GM12878 (cell line): ENCODE data around the gene TAX1BP1. TPM values are rescaled to one million over a fixed set of nuclear protein-coding genes. Genes with fewer than 3 reads are reported as not detected.

Source experiments
- ATAC-seq: fragments of 200-7000 bp; cut with Tn5 transposase; 3 replicates; pipeline ENCODE4 v1.9.1; 2020; ENCODE audit warnings: mild to moderate bottlenecking, moderate library complexity
- BruUV-seq: library from RNA; stranded (reverse); fragments of 400-500 nt; replicated peaks from 2 replicates; lab custom pipeline; 2021; lab: Mats Ljungman, UMichigan
- CTCF ChIA-PET: fragments of 300-600 bp; sonication (Branson Sonifier 250); formaldehyde crosslinking; extraction: SDS; loops from one replicate; lab custom pipeline; 2021; ENCODE audit warnings: inconsistent platforms; lab: Yijun Ruan, JAX
- POLR2A ChIA-PET: fragments of 350-600 bp; formaldehyde crosslinking; extraction: SDS; loops from one replicate; lab custom pipeline; 2021; ENCODE audit warnings: inconsistent platforms; lab: Charles Lee
- RAD21 ChIA-PET: fragments of 300-600 bp; sonication (Branson Sonifier 250); formaldehyde crosslinking; loops from one replicate; lab custom pipeline; 2023; ENCODE audit warnings: antibody characterized with exemption; ENCODE audit not compliant: unreplicated experiment; lab: Charles Lee
- SMC1A ChIA-PET: fragments of 300-600 bp; sonication (Branson Sonifier 250); formaldehyde crosslinking; loops from one replicate; lab custom pipeline; 2023; ENCODE audit not compliant: unreplicated experiment, uncharacterized antibody; lab: Charles Lee
- DNase-seq: peaks from one replicate; pipeline ENCODE4 v3.0.0-alpha.2; 2011; ENCODE audit warnings: low read depth, low spot score
- FAIRE-seq: peaks from 3 replicates; lab custom pipeline; 2011; peaks lifted over from hg19 to GRCh38; lab: Jason Lieb, UNC
- H2AFZ ChIP-seq: 2 replicates; pipeline ENCODE4 v1.6.0; 2011; ENCODE audit warnings: low read depth, low read length, control low read depth; ENCODE audit not compliant: control insufficient read depth
- H3K27ac ChIP-seq: 2 replicates; pipeline ENCODE4 v1.5.1; 2011; ENCODE audit warnings: control low read depth; ENCODE audit not compliant: control insufficient read depth, insufficient read depth
- H3K27me3 ChIP-seq, 2 experiments: replicated peaks in 1 of 2; 2 replicates each; pipeline versions ENCODE4 v1.6.0 to v1.6.1; 2011; ENCODE audit warnings: low read length in 1 of 2; ENCODE audit not compliant: control insufficient read depth in 2 of 2, insufficient read depth in 2 of 2
- H3K36me3 ChIP-seq, 2 experiments: 2 replicates each; pipeline ENCODE4 v1.5.1; 2011; ENCODE audit warnings: low read length in 1 of 2; ENCODE audit not compliant: control insufficient read depth in 2 of 2, insufficient read depth in 2 of 2
- H3K4me1 ChIP-seq: 2 replicates; pipeline ENCODE4 v1.6.1; 2011; ENCODE audit warnings: mild to moderate bottlenecking, low read length, moderate library complexity, mixed read lengths; ENCODE audit not compliant: control insufficient read depth, insufficient read depth
- H3K4me2 ChIP-seq: 2 replicates; pipeline ENCODE4 v1.6.0; 2011; ENCODE audit warnings: control low read depth; ENCODE audit not compliant: control insufficient read depth, insufficient read depth
- H3K4me3 ChIP-seq: fragments of 200-600 bp; sonication (generic); 2 replicates; pipeline ENCODE4 v1.5.1; 2016
- H3K79me2 ChIP-seq: 2 replicates; pipeline ENCODE4 v1.6.0; 2011; ENCODE audit warnings: low read length; ENCODE audit not compliant: control insufficient read depth, insufficient read depth
- H3K9ac ChIP-seq: 2 replicates; pipeline ENCODE4 v1.8.0; 2011; ENCODE audit warnings: low read length, control low read depth, mixed read lengths; ENCODE audit not compliant: control insufficient read depth, insufficient read depth
- H3K9me3 ChIP-seq: replicated peaks from 3 replicates; pipeline ENCODE4 v1.5.1; 2011; ENCODE audit warnings: mild to moderate bottlenecking, low read length; ENCODE audit not compliant: control insufficient read depth, insufficient read depth
- H4K20me1 ChIP-seq: 2 replicates; pipeline ENCODE4 v1.6.0; 2011; ENCODE audit not compliant: control insufficient read depth, insufficient read depth
- CEBPB ChIP-seq, 2 experiments: fragments of 150-350 bp in 1 of 2; IDR thresholded peaks; 2 replicates each; pipeline ENCODE4 v1.6.1; 2012 to 2014; ENCODE audit warnings: low read depth in 2 of 2, low read length in 2 of 2, borderline replicate concordance in 1 of 2, inconsistent platforms in 1 of 2
- GATAD2B ChIP-seq: fragments of 450-650 bp; conservative IDR thresholded peaks from 2 replicates; pipeline ENCODE4 v1.6.1; 2017; ENCODE audit warnings: low read depth, mild to moderate bottlenecking, moderate library complexity
- HCFC1 ChIP-seq: fragments of 150-350 bp; IDR thresholded peaks from 2 replicates; pipeline ENCODE4 v1.6.1; 2014; ENCODE audit warnings: low read length
- IRF4 ChIP-seq: IDR thresholded peaks from 2 replicates; pipeline ENCODE4 v1.6.1; 2011; ENCODE audit warnings: low read depth, low read length
- KDM1A ChIP-seq: fragments of 200-600 bp; sonication (generic); IDR thresholded peaks from 2 replicates; pipeline ENCODE4 v1.6.1; 2016; ENCODE audit warnings: borderline replicate concordance
- LARP7 ChIP-seq: fragments of 450-650 bp; IDR thresholded peaks from 2 replicates; pipeline ENCODE4 v1.6.1; 2017; ENCODE audit warnings: mild to moderate bottlenecking
- NR2C1 ChIP-seq: fragments of 450-650 bp; IDR thresholded peaks from 2 replicates; pipeline ENCODE4 v1.6.1; 2017; ENCODE audit warnings: antibody characterized with exemption, mild to moderate bottlenecking, moderate library complexity
- RUNX3 ChIP-seq: IDR thresholded peaks from 2 replicates; pipeline ENCODE4 v1.6.1; 2012; ENCODE audit warnings: low read length, inconsistent platforms
- SP1 ChIP-seq: IDR thresholded peaks from one replicate; pipeline ENCODE4 v1.6.1; 2011; ENCODE audit warnings: low read depth, low read length
- whole genome bisulfite sequencing: methylation state at CpG from one replicate; pipeline ENCODE4 v1.1.6; 2016; ENCODE audit warnings: low lambda C conversion rate; ENCODE audit not compliant: insufficient replicate concordance, insufficient coverage; ENCODE audit errors: missing lambda C conversion rate; 5-methylcytosine and 5-hydroxymethylcytosine counted together
- in situ Hi-C: fragments of 300-500 bp; cut with MboI; formaldehyde crosslinking; loops from 9 replicates; pipeline ENCODE4 v1.14.3; 2018; ENCODE audit warnings: mixed read lengths
- intact Hi-C: fragments of 100-400 bp; cut with micrococcal nuclease; formaldehyde crosslinking; loops from one replicate; pipeline ENCODE4 v1.14.2; 2022; ENCODE audit not compliant: unreplicated experiment
- polyA plus RNA-seq, 11 experiments: library from polyadenylated mRNA; depleted of rRNA in 4 of 11; unstranded in 6 of 11; stranded (reverse) in 5 of 11; fragments of >200 nt; fragmentation: Nextera tagmentation in 4 of 11; fragmentation: Illumina TruSeq in 1 of 11; extraction: Ambion mirVana in 4 of 11; extraction: Trizol in 1 of 11; gene quantifications; 1 replicate in 1 of 11; 2 replicates in 10 of 11; pipeline versions ENCODE4 v1.2.1 to v1.2.3, GENCODE V29; 2011 to 2016; ENCODE audit warnings: inconsistent platforms in 2 of 11, missing spikeins in 2 of 11, low read depth in 1 of 11
- total RNA-seq, 4 experiments: library from RNA; depleted of rRNA in 3 of 4; stranded (reverse); fragments of >200 nt in 3 of 4; fragmentation: Illumina TruSeq in 1 of 4; extraction: Trizol in 1 of 4; gene quantifications; 2 replicates each; pipeline versions ENCODE4 v1.2.1 to v1.2.3, GENCODE V29; 2013 to 2021
- TF ChIP-seq, protein P1 (sequence below): fragments of 450-650 bp; IDR thresholded peaks from 2 replicates; pipeline ENCODE4 v1.6.1; 2016; ENCODE audit warnings: mild to moderate bottlenecking
- TF ChIP-seq, protein P2 (sequence below): IDR thresholded peaks from 2 replicates; pipeline ENCODE4 v1.6.1; 2012; ENCODE audit warnings: low read depth, low read length, improper control_type of control experiment
- TF ChIP-seq, protein P3 (sequence below): fragments of 450-650 bp; IDR thresholded peaks from 2 replicates; pipeline ENCODE4 v1.6.1; 2018; ENCODE audit warnings: borderline replicate concordance, mild to moderate bottlenecking; ENCODE audit not compliant: partially characterized antibody
- TF ChIP-seq, protein P4 (sequence below): fragments of 150-350 bp; IDR thresholded peaks from 2 replicates; pipeline ENCODE4 v1.6.1; 2014; ENCODE audit warnings: mild to moderate bottlenecking, low read depth, low read length
- TF ChIP-seq, protein P5 (sequence below): fragments of 450-650 bp; IDR thresholded peaks from 2 replicates; pipeline ENCODE4 v1.6.1; 2016; ENCODE audit warnings: mild to moderate bottlenecking, moderate library complexity, borderline replicate concordance

The TAX1BP1 gene
- total and polyA plus RNA-seq, 10 of the 15 experiments (the other 5 are each of a cell fraction or from before 2014, with no cell fraction given) = 30.8 to 105 (median 52.0) TPM

DNA sequence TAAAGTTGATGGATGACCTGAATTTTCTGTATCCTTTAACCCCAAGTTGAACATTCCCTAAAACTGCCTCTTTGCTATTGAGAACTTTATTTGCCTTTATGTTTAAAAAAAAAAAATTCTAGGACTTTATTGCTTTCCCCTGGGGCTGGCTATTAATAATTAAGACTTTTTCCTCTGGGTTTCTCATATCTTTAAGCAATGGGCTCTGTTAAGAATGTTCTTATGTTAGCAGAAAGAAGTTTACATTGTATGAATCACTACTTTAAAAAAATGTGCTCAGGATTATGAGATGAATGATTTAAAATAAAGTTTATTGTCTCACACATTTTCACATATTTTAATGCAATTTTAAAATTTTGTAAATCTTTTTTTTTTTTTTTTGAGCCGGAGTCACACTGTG lies 19.5 kb downstream of the TAX1BP1 start:
- Histone ChIP-seq H3K79me2 (no peaks in the 10 kb centered on the region; the same call in 1 of the 2 replicates), H3K9me3 (no peaks in the 10 kb centered on the region; the same call in 2 of the 3 replicates), H2AFZ (no peak overlapping the region), H3K36me3 (peaks cover 0 to 6% of the 10 kb centered on the region in 2 experiments; a peak in 2 of 4 replicates), H4K20me1 (no peaks in the 10 kb centered on the region), H3K27ac (no peak overlapping the region), H3K4me1 (no peaks in the 10 kb centered on the region), H3K9ac (no peak overlapping the region), H3K4me3 (no peak overlapping the region), H3K27me3 (no peaks in the 10 kb centered on the region), H3K4me2 (no peak overlapping the region)
- intact Hi-C loops (no loop called here), in situ Hi-C loops (no loop called here)
- ChIA-PET POLR2A (no interaction called here), RAD21 (no interaction called here), SMC1A (no interaction called here), CTCF (no interaction called here)
- ATAC-seq (no peak), FAIRE-seq (no peak), DNase-seq (no peak)
- no CpG with 5 or more reads among the region's 1 CpG for WGBS
- no TSS peak for BruUV-seq
- no peak for TF ChIP-seq SP1
- TF ChIP-seq, protein P1, sequence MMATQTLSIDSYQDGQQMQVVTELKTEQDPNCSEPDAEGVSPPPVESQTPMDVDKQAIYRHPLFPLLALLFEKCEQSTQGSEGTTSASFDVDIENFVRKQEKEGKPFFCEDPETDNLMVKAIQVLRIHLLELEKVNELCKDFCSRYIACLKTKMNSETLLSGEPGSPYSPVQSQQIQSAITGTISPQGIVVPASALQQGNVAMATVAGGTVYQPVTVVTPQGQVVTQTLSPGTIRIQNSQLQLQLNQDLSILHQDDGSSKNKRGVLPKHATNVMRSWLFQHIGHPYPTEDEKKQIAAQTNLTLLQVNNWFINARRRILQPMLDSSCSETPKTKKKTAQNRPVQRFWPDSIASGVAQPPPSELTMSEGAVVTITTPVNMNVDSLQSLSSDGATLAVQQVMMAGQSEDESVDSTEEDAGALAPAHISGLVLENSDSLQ = no peak
- TF ChIP-seq KDM1A = no peak
- TF ChIP-seq, protein P2, sequence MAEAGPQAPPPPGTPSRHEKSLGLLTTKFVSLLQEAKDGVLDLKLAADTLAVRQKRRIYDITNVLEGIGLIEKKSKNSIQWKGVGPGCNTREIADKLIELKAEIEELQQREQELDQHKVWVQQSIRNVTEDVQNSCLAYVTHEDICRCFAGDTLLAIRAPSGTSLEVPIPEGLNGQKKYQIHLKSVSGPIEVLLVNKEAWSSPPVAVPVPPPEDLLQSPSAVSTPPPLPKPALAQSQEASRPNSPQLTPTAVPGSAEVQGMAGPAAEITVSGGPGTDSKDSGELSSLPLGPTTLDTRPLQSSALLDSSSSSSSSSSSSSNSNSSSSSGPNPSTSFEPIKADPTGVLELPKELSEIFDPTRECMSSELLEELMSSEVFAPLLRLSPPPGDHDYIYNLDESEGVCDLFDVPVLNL = no peak
- no peak for TF ChIP-seq GATAD2B
- TF ChIP-seq CEBPB (IDR thresholded peaks at IDR 0.05; ENCODE audit: borderline replicate concordance in 1 of 2, low read depth in 2 of 2, low read length in 2 of 2) = no peak
- TF ChIP-seq, protein P3, sequence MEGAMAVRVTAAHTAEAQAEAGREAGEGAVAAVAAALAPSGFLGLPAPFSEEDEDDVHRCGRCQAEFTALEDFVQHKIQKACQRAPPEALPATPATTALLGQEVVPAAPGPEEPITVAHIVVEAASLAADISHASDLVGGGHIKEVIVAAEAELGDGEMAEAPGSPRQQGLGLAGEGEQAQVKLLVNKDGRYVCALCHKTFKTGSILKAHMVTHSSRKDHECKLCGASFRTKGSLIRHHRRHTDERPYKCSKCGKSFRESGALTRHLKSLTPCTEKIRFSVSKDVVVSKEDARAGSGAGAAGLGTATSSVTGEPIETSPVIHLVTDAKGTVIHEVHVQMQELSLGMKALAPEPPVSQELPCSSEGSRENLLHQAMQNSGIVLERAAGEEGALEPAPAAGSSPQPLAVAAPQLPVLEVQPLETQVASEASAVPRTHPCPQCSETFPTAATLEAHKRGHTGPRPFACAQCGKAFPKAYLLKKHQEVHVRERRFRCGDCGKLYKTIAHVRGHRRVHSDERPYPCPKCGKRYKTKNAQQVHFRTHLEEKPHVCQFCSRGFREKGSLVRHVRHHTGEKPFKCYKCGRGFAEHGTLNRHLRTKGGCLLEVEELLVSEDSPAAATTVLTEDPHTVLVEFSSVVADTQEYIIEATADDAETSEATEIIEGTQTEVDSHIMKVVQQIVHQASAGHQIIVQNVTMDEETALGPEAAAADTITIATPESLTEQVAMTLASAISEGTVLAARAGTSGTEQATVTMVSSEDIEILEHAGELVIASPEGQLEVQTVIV = no peak
- TF ChIP-seq LARP7 = no peak
- TF ChIP-seq HCFC1 = no peak
- TF ChIP-seq, protein P4, sequence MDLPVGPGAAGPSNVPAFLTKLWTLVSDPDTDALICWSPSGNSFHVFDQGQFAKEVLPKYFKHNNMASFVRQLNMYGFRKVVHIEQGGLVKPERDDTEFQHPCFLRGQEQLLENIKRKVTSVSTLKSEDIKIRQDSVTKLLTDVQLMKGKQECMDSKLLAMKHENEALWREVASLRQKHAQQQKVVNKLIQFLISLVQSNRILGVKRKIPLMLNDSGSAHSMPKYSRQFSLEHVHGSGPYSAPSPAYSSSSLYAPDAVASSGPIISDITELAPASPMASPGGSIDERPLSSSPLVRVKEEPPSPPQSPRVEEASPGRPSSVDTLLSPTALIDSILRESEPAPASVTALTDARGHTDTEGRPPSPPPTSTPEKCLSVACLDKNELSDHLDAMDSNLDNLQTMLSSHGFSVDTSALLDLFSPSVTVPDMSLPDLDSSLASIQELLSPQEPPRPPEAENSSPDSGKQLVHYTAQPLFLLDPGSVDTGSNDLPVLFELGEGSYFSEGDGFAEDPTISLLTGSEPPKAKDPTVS = no peak
- no peak for TF ChIP-seq NR2C1
- no peak for TF ChIP-seq RUNX3
- TF ChIP-seq, protein P5, sequence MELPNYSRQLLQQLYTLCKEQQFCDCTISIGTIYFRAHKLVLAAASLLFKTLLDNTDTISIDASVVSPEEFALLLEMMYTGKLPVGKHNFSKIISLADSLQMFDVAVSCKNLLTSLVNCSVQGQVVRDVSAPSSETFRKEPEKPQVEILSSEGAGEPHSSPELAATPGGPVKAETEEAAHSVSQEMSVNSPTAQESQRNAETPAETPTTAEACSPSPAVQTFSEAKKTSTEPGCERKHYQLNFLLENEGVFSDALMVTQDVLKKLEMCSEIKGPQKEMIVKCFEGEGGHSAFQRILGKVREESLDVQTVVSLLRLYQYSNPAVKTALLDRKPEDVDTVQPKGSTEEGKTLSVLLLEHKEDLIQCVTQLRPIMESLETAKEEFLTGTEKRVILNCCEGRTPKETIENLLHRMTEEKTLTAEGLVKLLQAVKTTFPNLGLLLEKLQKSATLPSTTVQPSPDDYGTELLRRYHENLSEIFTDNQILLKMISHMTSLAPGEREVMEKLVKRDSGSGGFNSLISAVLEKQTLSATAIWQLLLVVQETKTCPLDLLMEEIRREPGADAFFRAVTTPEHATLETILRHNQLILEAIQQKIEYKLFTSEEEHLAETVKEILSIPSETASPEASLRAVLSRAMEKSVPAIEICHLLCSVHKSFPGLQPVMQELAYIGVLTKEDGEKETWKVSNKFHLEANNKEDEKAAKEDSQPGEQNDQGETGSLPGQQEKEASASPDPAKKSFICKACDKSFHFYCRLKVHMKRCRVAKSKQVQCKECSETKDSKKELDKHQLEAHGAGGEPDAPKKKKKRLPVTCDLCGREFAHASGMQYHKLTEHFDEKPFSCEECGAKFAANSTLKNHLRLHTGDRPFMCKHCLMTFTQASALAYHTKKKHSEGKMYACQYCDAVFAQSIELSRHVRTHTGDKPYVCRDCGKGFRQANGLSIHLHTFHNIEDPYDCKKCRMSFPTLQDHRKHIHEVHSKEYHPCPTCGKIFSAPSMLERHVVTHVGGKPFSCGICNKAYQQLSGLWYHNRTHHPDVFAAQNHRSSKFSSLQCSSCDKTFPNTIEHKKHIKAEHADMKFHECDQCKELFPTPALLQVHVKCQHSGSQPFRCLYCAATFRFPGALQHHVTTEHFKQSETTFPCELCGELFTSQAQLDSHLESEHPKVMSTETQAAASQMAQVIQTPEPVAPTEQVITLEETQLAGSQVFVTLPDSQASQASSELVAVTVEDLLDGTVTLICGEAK = no peak
- TF ChIP-seq IRF4 = no peak
